ENCODE results near the gene OSBPL5. TPM values are rescaled to one million over a fixed set of nuclear protein-coding genes. Genes with fewer than 3 reads are reported as not detected.

Gene OSBPL5
- total and polyA plus RNA-seq, 5 donors = 10.3 to 19.1 (median 15.2) TPM

GRCh38 chr11:3090096-3090901, 74.8 kb downstream of the OSBPL5 start:
- DNase-seq (peak in 1 of 3 donors; percentile 55), ATAC-seq (no peak)
- intact Hi-C loops (cut with DNase I) = loop anchor here (2.0 to 5.0 kb wide), 3 partner anchors 51 to 53 kb away; no protein-coding TSS in a partner anchor
- no peak overlapping the region for H3K27ac ChIP-seq (ENCODE audit: low read length)
- H3K4me3 ChIP-seq (ENCODE audit: low read length) = no peak overlapping the region
- 93% methylated on average over 13 of the region's 13 CpGs for WGBS
- H3K27me3 ChIP-seq (ENCODE audit: control insufficient read depth, insufficient read depth) = no peaks in the 10 kb centered on the region
- no peaks in the 10 kb centered on the region for H3K4me1 ChIP-seq (ENCODE audit: control insufficient read depth, insufficient read depth, low read length)
- no peaks in the 10 kb centered on the region for H3K9me3 ChIP-seq (ENCODE audit: control insufficient read depth, low read length)

GRCh38 chr11:3089236-3090061, 75.7 kb downstream of the OSBPL5 start:
- Histone ChIP-seq H3K27ac (ENCODE audit: low read length) (no peak overlapping the region), H3K4me1 (ENCODE audit: control insufficient read depth, insufficient read depth, low read length) (no peaks in the 10 kb centered on the region), H3K27me3 (ENCODE audit: control insufficient read depth, insufficient read depth) (no peaks in the 10 kb centered on the region), H3K4me3 (ENCODE audit: low read length) (no peak overlapping the region), H3K9me3 (ENCODE audit: control insufficient read depth, low read length) (no peaks in the 10 kb centered on the region)
- intact Hi-C loops (cut with DNase I) = loop anchor here (2.0 to 5.0 kb wide), 3 partner anchors 51 to 53 kb away; no protein-coding TSS in a partner anchor
- 91% methylated on average over 25 of the region's 25 CpGs for WGBS
- DNase-seq = peak in 1 of 3 donors; percentile 50
- ATAC-seq = no peak

- 89% methylated on average over 14 of the region's 14 CpGs for WGBS
- intact Hi-C loops (cut with DNase I) = no loop called here
- Histone ChIP-seq H3K27ac (ENCODE audit: low read length) (no peak overlapping the region), H3K9me3 (ENCODE audit: control insufficient read depth, low read length) (no peaks in the 10 kb centered on the region), H3K27me3 (ENCODE audit: control insufficient read depth, insufficient read depth) (no peaks in the 10 kb centered on the region), H3K4me3 (ENCODE audit: low read length) (no peak overlapping the region), H3K4me1 (ENCODE audit: control insufficient read depth, insufficient read depth, low read length) (no peaks in the 10 kb centered on the region)
- ATAC-seq = no peak
- no peak for DNase-seq
These were observed 76.3 kb downstream of the OSBPL5 start for GRCh38 chr11:3088806-3089205.

- intact Hi-C loops (cut with DNase I) = no loop called here
- DNase-seq (no peak), ATAC-seq (no peak)
- Histone ChIP-seq H3K27ac (ENCODE audit: low read length) (no peak overlapping the region), H3K27me3 (ENCODE audit: control insufficient read depth, insufficient read depth) (no peaks in the 10 kb centered on the region), H3K4me3 (ENCODE audit: low read length) (no peak overlapping the region), H3K4me1 (ENCODE audit: control insufficient read depth, insufficient read depth, low read length) (no peaks in the 10 kb centered on the region), H3K9me3 (ENCODE audit: control insufficient read depth, low read length) (no peaks in the 10 kb centered on the region)
- WGBS = 79% methylated on average over 24 of the region's 24 CpGs
These were observed 77.0 kb downstream of the OSBPL5 start for GRCh38 chr11:3087821-3088800.

GRCh38 chr11:3087373-3087772, 77.7 kb downstream of the OSBPL5 start:
- ATAC-seq (no peak), DNase-seq (no peak)
- no peak overlapping the region for H3K4me3 ChIP-seq (ENCODE audit: low read length)
- 95% methylated on average over 11 of the region's 11 CpGs for WGBS
- no peaks in the 10 kb centered on the region for H3K9me3 ChIP-seq (ENCODE audit: control insufficient read depth, low read length)
- H3K27ac ChIP-seq (ENCODE audit: low read length) = no peak overlapping the region
- no peaks in the 10 kb centered on the region for H3K27me3 ChIP-seq (ENCODE audit: control insufficient read depth, insufficient read depth)
- intact Hi-C loops (cut with DNase I) = no loop called here
- H3K4me1 ChIP-seq (ENCODE audit: control insufficient read depth, insufficient read depth, low read length) = no peaks in the 10 kb centered on the region

GRCh38 chr11:3086671-3087150, 78.4 kb downstream of the OSBPL5 start:
- DNase-seq (no peak), ATAC-seq (peak; percentile 2)
- intact Hi-C loops (cut with DNase I) = no loop called here
- Histone ChIP-seq H3K9me3 (ENCODE audit: control insufficient read depth, low read length) (no peaks in the 10 kb centered on the region), H3K27me3 (ENCODE audit: control insufficient read depth, insufficient read depth) (no peaks in the 10 kb centered on the region), H3K27ac (ENCODE audit: low read length) (no peak overlapping the region), H3K4me3 (ENCODE audit: low read length) (no peak overlapping the region), H3K4me1 (ENCODE audit: control insufficient read depth, insufficient read depth, low read length) (no peaks in the 10 kb centered on the region)
- WGBS = 69% methylated on average over 9 of the region's 9 CpGs

GRCh38 chr11:3086114-3086513, 79.0 kb downstream of the OSBPL5 start:
- Histone ChIP-seq H3K4me3 (ENCODE audit: low read length) (no peak overlapping the region), H3K9me3 (ENCODE audit: control insufficient read depth, low read length) (no peaks in the 10 kb centered on the region), H3K4me1 (ENCODE audit: control insufficient read depth, insufficient read depth, low read length) (no peaks in the 10 kb centered on the region), H3K27me3 (ENCODE audit: control insufficient read depth, insufficient read depth) (no peaks in the 10 kb centered on the region), H3K27ac (ENCODE audit: low read length) (no peak overlapping the region)
- peak; percentile 5 to 7 for ATAC-seq
- intact Hi-C loops (cut with DNase I) = no loop called here
- no peak for DNase-seq
- 64% methylated on average over 8 of the region's 8 CpGs for WGBS

- H3K27me3 ChIP-seq (ENCODE audit: control insufficient read depth, insufficient read depth) = no peaks in the 10 kb centered on the region
- H3K27ac ChIP-seq (ENCODE audit: low read length) = no peak overlapping the region
- intact Hi-C loops (cut with DNase I) = no loop called here
- no peaks in the 10 kb centered on the region for H3K4me1 ChIP-seq (ENCODE audit: control insufficient read depth, insufficient read depth, low read length)
- no peak overlapping the region for H3K4me3 ChIP-seq (ENCODE audit: low read length)
- H3K9me3 ChIP-seq (ENCODE audit: control insufficient read depth, low read length) = no peaks in the 10 kb centered on the region
- ATAC-seq (no peak), DNase-seq (no peak)
- 49% methylated on average over 5 of the region's 5 CpGs for WGBS
These were observed 80.1 kb downstream of the OSBPL5 start for GRCh38 chr11:3085052-3085451.

GRCh38 chr11:3083321-3083720, 81.8 kb downstream of the OSBPL5 start:
- H3K9me3 ChIP-seq (ENCODE audit: control insufficient read depth, low read length) = no peaks in the 10 kb centered on the region
- ATAC-seq = no peak
- no peaks in the 10 kb centered on the region for H3K4me1 ChIP-seq (ENCODE audit: control insufficient read depth, insufficient read depth, low read length)
- H3K4me3 ChIP-seq (ENCODE audit: low read length) = no peak overlapping the region
- no peaks in the 10 kb centered on the region for H3K27me3 ChIP-seq (ENCODE audit: control insufficient read depth, insufficient read depth)
- H3K27ac ChIP-seq (ENCODE audit: low read length) = no peak overlapping the region
- no peak for DNase-seq
- intact Hi-C loops (cut with DNase I) = no loop called here
- 76% methylated on average over 8 of the region's 8 CpGs for WGBS

- WGBS = 95% methylated on average over 6 of the region's 6 CpGs
- H3K4me3 ChIP-seq (ENCODE audit: low read length) = no peak overlapping the region
- no peaks in the 10 kb centered on the region for H3K9me3 ChIP-seq (ENCODE audit: control insufficient read depth, low read length)
- H3K27ac ChIP-seq (ENCODE audit: low read length) = no peak overlapping the region
- DNase-seq = no peak
- no peaks in the 10 kb centered on the region for H3K4me1 ChIP-seq (ENCODE audit: control insufficient read depth, insufficient read depth, low read length)
- H3K27me3 ChIP-seq (ENCODE audit: control insufficient read depth, insufficient read depth) = no peaks in the 10 kb centered on the region
- intact Hi-C loops (cut with DNase I) = no loop called here
- no peak for ATAC-seq
These were observed 83.7 kb downstream of the OSBPL5 start for GRCh38 chr11:3081386-3081751.

Data from right cardiac atrium (tissue), 5 donors.